ENCODE measurements around the gene PHF12. TPM values are rescaled to one million over a fixed set of nuclear protein-coding genes. Genes with fewer than 3 reads are reported as not detected.

Gene PHF12
- total RNA-seq, 4 donors from 2014 or later: 27.8 to 44.5 (median 36.7) TPM

- DNase-seq (ENCODE audit: extremely low spot score): no peak
- 61% methylated on average over 8 of the region's 8 CpGs for WGBS
- Histone ChIP-seq H3K27me3 (no peaks in the 10 kb centered on the region), H3K4me3 (no peak overlapping the region), H3K36me3 (peaks cover 20 to 62% (median 48%) of the 10 kb centered on the region in 4 donors), H3K9me3 (no peaks in the 10 kb centered on the region), H3K4me1 (no peaks in the 10 kb centered on the region), H3K27ac (replicated peaks in 1 of 4) (no peak overlapping the region)
- intact Hi-C loops (cut with DNase I): no loop called here
- TF ChIP-seq, protein P1, sequence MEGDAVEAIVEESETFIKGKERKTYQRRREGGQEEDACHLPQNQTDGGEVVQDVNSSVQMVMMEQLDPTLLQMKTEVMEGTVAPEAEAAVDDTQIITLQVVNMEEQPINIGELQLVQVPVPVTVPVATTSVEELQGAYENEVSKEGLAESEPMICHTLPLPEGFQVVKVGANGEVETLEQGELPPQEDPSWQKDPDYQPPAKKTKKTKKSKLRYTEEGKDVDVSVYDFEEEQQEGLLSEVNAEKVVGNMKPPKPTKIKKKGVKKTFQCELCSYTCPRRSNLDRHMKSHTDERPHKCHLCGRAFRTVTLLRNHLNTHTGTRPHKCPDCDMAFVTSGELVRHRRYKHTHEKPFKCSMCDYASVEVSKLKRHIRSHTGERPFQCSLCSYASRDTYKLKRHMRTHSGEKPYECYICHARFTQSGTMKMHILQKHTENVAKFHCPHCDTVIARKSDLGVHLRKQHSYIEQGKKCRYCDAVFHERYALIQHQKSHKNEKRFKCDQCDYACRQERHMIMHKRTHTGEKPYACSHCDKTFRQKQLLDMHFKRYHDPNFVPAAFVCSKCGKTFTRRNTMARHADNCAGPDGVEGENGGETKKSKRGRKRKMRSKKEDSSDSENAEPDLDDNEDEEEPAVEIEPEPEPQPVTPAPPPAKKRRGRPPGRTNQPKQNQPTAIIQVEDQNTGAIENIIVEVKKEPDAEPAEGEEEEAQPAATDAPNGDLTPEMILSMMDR (IDR thresholded peaks at IDR 0.05): no peak
- TF ChIP-seq EP300 (IDR thresholded peaks at IDR 0.05): no peak
- no peak for TF ChIP-seq POLR2A (IDR thresholded peaks at IDR 0.05; ENCODE audit: low read depth)
- no peak for TF ChIP-seq POLR2AphosphoS5 (IDR thresholded peaks at IDR 0.05)
These were observed 89.7 kb downstream of the PHF12 start for GRCh38 chr17:28861393-28862203.

DNA sequence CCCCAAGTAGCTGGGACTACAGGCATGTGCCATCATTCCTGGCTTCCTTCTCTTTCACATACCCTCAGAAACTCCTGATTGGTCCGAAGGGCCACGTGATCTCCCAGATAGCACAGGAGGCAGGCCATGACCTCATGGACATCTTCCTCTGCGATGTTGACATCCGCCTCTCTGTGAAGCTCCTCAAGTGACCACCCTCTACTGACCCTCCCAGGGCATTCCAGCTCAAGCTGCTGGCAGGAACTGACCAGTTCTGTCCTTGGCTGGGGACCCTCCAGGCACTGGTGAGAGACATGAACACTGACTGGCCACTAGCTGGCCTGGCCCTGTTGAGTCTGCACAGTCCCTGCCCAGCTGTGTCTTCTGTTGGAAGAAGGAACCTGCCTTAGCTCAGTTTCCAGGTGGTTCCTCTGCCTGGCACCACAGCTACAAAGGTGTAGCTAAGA, 90.9 kb downstream of the PHF12 start:
- intact Hi-C loops (cut with DNase I): no loop called here

DNA sequence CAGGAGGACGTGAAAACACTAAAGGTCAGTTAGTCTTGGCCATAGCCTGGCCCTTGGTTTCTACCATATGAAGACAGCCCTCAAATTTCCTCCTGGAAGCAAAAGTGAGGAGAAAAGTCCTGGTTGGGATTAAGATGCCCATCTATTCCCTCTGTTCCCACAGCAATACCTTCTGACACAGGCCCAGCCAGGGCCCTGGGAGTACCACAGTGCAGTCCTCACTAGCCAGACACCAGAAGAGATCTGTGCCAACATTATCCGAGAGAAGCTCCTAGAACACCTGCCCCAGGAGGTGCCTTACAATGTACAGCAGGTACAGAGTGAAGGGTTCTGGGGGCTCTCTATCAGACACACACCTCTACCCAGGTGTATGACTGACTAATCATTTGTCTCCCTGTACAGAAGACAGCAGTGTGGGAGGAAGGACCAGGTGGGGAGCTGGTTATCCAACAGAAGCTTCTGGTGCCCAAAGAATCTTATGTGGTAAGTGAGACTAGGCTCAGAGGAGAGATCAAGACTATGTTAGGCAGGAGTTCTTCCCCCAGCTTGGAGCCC, 92.4 kb downstream of the PHF12 start:
- TF ChIP-seq EP300 (IDR thresholded peaks at IDR 0.05): no peak
- TF ChIP-seq, protein P1 (IDR thresholded peaks at IDR 0.05): no peak
- TF ChIP-seq POLR2AphosphoS5 (IDR thresholded peaks at IDR 0.05): no peak
- no peak for TF ChIP-seq POLR2A (IDR thresholded peaks at IDR 0.05; ENCODE audit: low read depth)
- Histone ChIP-seq H3K36me3 (peaks cover 20 to 67% (median 54%) of the 10 kb centered on the region in 4 donors), H3K27ac (replicated peaks in 1 of 4) (no peak overlapping the region), H3K27me3 (no peaks in the 10 kb centered on the region), H3K4me1 (peaks cover 11 to 18% (median 15%) of the 10 kb centered on the region in 4 donors), H3K9me3 (no peaks in the 10 kb centered on the region), H3K4me3 (no peak overlapping the region)
- 50% methylated on average over 2 of the region's 2 CpGs for whole genome bisulfite sequencing
- intact Hi-C loops (cut with DNase I): loop anchor here (5.0 kb wide), 1 partner anchor 97 kb away; no protein-coding TSS in a partner anchor
- DNase-seq (ENCODE audit: extremely low spot score): no peak

More for the DNA sequence above, 90.9 kb downstream of the PHF12 start:
- TF ChIP-seq, protein P1 (IDR thresholded peaks at IDR 0.05): no peak
- TF ChIP-seq EP300 (IDR thresholded peaks at IDR 0.05) (no peak), POLR2A (IDR thresholded peaks at IDR 0.05; ENCODE audit: low read depth) (no peak), POLR2AphosphoS5 (IDR thresholded peaks at IDR 0.05) (no peak)
- 93% methylated on average over 4 of the region's 4 CpGs for WGBS
- Histone ChIP-seq H3K36me3 (peaks cover 20 to 68% (median 54%) of the 10 kb centered on the region in 4 donors), H3K4me1 (peaks cover 5 to 9% (median 6%) of the 10 kb centered on the region in 4 donors), H3K27ac (replicated peaks in 1 of 4) (no peak overlapping the region), H3K9me3 (no peaks in the 10 kb centered on the region), H3K4me3 (no peak overlapping the region), H3K27me3 (no peaks in the 10 kb centered on the region)
- no peak for DNase-seq (ENCODE audit: extremely low spot score)

DNA sequence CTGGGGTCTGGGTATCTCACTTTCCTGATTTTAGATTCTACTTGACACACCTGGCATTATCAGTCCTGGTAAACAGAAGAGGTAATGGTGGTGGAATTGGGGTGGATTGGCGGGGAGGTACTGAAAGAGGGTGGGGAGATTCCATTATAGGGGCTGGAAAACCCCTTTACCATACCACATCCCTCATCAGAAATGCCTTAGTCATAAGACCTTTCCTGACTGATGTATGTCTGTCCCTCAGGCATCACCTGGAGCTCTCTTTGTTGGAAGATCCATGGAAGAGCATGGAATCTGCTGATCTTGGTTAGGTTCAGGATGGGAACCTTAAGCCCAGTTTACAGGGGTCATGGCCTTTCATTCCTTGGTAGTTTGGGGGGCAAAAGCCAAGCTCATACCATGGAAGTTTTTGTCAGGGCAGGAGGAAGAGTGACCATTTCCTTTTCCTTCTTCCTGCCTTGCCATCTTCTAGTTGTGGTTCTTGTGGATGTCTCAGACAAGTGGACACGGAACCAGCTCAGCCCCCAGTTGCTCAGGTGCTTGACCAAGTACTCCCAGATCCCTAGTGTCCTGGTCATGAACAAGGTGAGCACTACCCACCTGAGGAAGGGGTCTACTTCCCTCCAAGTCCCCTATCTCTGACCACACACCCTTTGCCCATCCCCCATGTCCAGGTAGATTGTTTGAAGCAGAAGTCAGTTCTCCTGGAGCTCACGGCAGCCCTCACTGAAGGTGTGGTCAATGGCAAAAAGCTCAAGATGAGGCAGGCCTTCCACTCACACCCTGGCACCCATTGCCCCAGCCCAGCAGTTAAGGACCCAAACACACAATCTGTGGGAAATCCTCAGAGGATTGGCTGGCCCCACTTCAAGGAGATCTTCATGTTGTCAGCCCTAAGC, 93.2 kb downstream of the PHF12 start:
- intact Hi-C loops (cut with DNase I): loop anchor here (5.0 kb wide), 1 partner anchor 96 kb away; no protein-coding TSS in a partner anchor

More for the DNA sequence above, 93.2 kb downstream of the PHF12 start:
- no peak for DNase-seq (ENCODE audit: extremely low spot score)
- peaks cover 20 to 62% (median 54%) of the 10 kb centered on the region in 4 donors for H3K36me3 ChIP-seq
- no peak overlapping the region for H3K27ac ChIP-seq (replicated peaks in 1 of 4)
- H3K27me3 ChIP-seq: no peaks in the 10 kb centered on the region
- H3K4me3 ChIP-seq: no peak overlapping the region
- TF ChIP-seq, protein P1 (IDR thresholded peaks at IDR 0.05): no peak
- TF ChIP-seq EP300 (IDR thresholded peaks at IDR 0.05) (no peak), POLR2A (IDR thresholded peaks at IDR 0.05; ENCODE audit: low read depth) (no peak)
- H3K4me1 ChIP-seq: peaks cover 11 to 18% (median 16%) of the 10 kb centered on the region in 4 donors
- WGBS: 98% methylated on average over 3 of the region's 3 CpGs
- H3K9me3 ChIP-seq: no peaks in the 10 kb centered on the region
